Right lobe of liver (tissue), 4 donors: ENCODE data around the gene PATZ1.

ENCODE experiments used
- POLR2A ChIP-seq: fragments of 450-650 bp; IDR thresholded peaks from one replicate; pipeline ENCODE4 v1.6.1; 2017; ENCODE audit warnings: antibody characterized with exemption, mild to moderate bottlenecking
- TF ChIP-seq, protein P1 (sequence below), 4 donors: fragments of 200-600 bp in 3 of 4; fragments of 450-650 bp in 1 of 4; IDR thresholded peaks; one replicate each; pipeline versions ENCODE4 v1.5.1 to v1.8.0; 2016 to 2022; ENCODE audit warnings: antibody characterized with exemption in 4 of 4, mild to moderate bottlenecking in 2 of 4
- donor health status: DM: no; HTN: no; CAD: no.
- donor health status: DM: no; HTN: no; CAD: no.
- donor health status: DM: no; HTN: yes; CAD: no.

- TF ChIP-seq, protein P1, sequence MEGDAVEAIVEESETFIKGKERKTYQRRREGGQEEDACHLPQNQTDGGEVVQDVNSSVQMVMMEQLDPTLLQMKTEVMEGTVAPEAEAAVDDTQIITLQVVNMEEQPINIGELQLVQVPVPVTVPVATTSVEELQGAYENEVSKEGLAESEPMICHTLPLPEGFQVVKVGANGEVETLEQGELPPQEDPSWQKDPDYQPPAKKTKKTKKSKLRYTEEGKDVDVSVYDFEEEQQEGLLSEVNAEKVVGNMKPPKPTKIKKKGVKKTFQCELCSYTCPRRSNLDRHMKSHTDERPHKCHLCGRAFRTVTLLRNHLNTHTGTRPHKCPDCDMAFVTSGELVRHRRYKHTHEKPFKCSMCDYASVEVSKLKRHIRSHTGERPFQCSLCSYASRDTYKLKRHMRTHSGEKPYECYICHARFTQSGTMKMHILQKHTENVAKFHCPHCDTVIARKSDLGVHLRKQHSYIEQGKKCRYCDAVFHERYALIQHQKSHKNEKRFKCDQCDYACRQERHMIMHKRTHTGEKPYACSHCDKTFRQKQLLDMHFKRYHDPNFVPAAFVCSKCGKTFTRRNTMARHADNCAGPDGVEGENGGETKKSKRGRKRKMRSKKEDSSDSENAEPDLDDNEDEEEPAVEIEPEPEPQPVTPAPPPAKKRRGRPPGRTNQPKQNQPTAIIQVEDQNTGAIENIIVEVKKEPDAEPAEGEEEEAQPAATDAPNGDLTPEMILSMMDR (IDR thresholded peaks at IDR 0.05), result no peak
- TF ChIP-seq POLR2A, result no peak
Observed at GRCh38 chr22:31340360-31340759, 5.8 kb downstream of the PATZ1 start.
